G401 (cell line): ENCODE data around the gene LIG3. TPM values are rescaled to one million over a fixed set of nuclear protein-coding genes. Genes with fewer than 3 reads are reported as not detected.
"Not testable (repeated sequence)": the region's sequence is repeated elsewhere in the genome, so short reads cannot be mapped to it uniquely, and the experiment has no call there.

Experiments
- DNase-seq: peaks from one replicate; pipeline ENCODE4 v3.0.0-alpha.2; 2015; ENCODE audit warnings: low spot score
- in situ Hi-C: cut with HindIII; loops from 2 replicates; pipeline ENCODE4 v1.10.0; 2016; ENCODE audit warnings: low sequenced_read_pairs, mixed read lengths
- total RNA-seq: library from RNA; depleted of rRNA; stranded (reverse); fragments of >200 nt; shearing (Covaris generic); gene quantifications from 2 replicates; pipeline ENCODE4 v1.2.3, GENCODE V29; 2014

Gene LIG3
- total RNA-seq, 1 experiment from 2014 or later: 49.3 TPM

DNA sequence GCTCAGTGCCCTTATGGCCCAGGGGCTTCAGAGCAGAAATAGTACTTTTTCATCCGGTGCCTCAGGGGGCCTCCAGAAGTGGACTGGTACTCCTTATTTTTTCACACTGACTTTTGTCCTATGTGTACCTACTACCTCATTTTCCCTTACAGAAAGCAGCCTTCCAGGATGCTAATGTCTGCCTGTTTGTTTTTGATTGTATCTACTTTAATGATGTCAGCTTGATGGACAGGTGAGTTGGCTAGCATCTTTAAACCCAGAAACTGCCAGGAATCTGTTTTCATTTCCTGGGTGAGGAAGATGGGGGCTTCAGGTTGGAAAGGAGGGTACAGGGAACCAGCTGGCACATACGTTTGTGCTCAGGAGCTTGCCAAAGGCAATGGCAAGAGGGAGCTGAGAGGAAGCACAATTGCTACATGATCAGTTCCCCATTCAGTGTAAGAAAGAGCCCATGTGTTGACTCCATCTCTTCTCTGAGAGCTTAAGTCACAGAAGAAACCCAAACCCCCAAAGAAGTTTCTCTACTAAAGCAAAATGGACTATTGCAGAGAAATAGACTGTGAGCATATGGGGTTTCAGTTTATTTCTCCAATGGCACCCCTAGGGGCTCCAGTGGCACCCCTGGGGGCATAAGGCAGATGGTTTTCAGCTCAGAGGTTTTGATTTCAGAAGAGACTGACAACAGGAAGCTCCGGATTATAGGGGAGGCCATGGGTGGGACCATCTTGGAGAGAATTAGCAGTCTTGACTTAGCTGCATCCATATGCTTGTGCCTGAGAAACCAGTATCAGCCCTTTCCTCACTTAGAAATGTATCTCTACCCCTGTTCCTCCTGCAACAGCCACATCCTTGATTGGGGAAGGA, 16.3 kb downstream of the LIG3 start:
- in situ Hi-C loops: loop anchor here (25.0 kb wide), 1 partner anchor 116 kb away; the partner anchor contains the start of genes FNDC8 and RAD51D
- no peak for DNase-seq

DNA sequence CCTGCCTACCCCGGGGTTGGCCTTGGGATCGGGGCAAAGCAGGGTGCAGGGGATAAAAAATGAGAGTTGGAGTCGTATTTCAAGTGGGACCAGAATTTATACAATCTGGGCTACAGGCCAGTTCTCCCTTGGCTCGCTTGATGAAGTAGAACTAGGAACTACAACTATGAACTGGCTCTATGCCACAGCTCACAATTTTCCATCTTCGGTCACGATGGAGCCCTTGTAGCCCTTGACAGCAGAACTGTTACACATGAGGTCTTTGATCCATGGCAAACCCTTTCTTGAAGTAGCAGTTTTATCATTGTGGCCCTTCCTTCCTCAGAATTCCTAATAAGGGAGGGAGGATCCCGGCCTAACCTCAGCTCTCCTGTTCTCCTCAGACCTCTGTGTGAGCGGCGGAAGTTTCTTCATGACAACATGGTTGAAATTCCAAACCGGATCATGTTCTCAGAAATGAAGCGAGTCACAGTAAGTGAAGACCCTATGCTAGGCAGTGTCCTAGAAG, 17.1 kb downstream of the LIG3 start:
- in situ Hi-C loops: loop anchor here (25.0 kb wide), 1 partner anchor 115 kb away; the partner anchor contains the start of genes FNDC8 and RAD51D

DNA sequence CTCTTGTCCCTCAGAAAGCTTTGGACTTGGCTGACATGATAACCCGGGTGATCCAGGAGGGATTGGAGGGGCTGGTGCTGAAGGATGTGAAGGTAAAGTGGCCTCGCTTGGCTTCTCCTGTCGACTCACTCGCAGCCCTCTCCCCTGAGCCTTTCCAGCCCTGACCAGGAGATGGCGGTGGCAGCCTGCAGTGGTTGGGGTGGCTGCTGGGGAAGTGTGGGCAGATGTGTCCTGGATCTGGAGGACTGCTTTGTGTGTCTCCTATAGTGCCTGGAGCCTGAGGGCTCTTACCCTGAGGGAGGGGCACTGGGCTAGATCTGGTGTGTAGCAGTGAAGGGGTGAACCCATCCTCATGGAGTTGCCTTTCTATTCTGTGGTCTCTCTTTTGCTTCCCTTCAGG, 17.9 kb downstream of the LIG3 start:
- no peak for DNase-seq
- in situ Hi-C loops: loop anchor here (25.0 kb wide), 1 partner anchor 114 kb away; the partner anchor contains the start of genes FNDC8 and RAD51D

More for the DNA sequence above, 17.1 kb downstream of the LIG3 start:
- no peak for DNase-seq

DNA sequence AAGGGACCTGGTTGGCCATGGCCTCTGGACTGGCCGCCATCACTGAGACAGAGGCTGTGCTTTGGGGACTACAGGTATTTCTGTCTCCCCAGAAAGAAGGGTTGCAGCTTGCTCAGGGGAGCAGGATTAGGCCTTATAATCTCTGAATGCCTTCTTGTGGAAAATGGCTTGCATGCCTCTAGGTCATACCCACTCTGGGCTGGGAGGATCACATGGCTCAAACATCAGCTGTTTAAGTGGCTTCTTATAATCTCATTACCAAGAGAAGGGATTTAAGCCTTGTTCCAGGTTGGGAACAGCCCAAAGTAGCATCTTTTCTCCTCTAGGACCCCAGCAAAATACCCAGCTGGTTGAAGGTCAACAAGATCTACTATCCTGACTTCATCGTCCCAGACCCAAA, 19.1 kb downstream of the LIG3 start:
- in situ Hi-C loops: loop anchor here (25.0 kb wide), 1 partner anchor 113 kb away; the partner anchor contains the start of genes FNDC8 and RAD51D
- DNase-seq: no peak

DNA sequence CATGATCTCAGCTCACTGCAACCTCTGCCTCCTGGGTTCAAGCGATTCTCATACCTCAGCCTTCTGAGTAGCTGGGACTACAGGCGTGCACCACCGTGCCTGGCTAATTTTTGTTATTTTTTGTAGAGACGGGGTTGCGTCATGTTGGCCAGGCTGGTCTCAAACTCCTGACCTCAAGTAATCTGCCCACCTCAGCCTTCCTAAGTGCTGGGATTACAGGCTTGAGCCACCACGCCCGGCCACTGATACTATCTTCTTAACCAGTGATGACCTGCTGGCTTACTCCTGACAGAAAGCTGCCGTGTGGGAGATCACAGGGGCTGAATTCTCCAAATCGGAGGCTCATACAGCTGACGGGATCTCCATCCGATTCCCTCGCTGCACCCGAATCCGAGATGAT, 20.7 kb downstream of the LIG3 start:
- in situ Hi-C loops, DNase-seq: not testable (repeated sequence)

DNA sequence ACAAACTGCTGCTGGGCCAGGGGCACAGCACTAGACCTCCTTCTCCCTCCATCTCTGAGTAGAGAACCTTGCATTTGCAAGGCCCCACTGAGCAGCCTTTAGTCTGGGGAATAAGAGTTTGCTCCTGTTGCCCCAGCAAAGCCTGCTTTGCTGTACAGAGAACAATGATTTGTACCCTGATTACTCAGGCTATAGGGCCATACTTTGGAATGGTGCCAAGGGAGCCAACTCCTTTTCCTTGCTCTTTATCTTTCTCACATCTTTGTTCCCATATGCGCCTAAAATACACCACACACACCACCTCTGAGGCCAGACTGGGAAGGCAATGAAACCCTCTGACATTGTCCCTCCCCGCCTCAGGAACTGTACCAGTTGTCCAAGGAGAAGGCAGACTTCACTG, 21.2 kb downstream of the LIG3 start:
- DNase-seq: no peak
- in situ Hi-C loops: no loop called here

DNA sequence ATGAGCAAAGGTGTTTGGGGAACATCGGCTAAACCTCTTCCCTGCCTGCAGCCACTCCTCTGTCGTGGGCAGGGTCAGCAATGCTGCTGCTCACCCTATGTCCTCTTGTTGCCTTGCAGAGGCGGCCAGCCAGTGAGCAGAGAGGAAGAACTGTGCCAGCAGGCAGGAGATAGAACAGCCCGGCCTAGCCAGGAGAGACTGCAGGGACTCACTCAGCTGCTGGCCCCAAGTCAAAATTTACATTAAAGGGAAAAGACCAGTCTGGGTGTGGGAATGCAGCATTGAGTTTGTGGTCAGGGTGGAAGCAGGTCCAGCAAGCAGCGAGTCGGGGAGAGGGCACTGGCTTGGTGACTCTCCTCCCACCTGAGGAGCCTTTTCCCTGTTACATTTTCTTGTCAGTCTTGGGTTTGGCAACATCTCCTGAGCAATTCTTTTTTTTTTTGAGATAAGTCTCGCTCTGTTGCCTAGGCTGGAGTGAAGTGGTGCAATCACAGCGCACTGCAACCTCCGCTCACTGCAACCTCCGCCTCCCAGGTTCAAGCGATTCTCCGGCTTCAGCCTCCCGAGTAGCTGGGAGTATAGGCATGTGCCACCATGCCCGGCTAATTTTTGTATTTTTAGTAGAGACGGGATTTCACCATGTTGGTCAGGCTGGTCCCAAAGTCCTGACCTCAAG, 22.7 kb downstream of the LIG3 start:
- peak; percentile 71 for DNase-seq
- in situ Hi-C loops: no loop called here

DNA sequence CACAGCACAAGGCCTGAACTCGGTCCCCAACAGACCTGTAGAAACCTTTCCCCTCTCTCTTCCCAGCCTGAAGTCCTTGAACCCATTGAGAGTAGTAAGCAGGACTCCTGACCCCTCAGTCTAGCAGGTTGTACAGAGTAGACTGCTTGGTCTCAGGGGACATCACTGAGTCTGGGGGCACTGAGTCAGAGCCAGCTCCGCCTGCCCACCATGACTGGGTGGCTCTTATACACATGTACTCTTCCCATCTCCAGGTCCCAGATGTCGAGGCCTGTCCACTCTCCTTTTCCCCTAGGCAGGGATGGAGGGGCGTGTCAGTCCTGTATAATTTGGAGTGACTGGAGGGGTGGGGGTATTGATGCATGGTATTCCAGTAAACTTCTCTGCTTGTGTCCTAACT, 23.5 kb downstream of the LIG3 start:
- in situ Hi-C loops: no loop called here
- no peak for DNase-seq

DNA sequence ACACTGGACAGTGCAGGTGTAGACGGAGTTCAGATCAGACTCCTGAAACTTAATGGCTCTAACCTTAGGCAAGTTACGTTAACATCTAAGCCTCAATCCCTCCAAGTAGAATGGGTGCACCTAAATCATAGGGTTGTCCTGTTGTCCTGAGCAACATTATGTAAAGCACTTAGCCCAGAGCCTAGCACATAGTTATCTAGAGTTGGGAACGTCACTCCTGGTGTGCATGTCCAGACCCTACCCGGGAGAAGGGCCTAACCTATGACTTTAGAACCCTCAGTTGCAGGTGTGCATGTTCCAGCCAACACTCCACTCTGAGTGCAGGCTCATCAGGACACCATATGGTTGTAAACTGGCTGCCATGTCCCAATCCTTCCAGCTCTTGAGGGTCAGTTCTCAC, 26.0 kb downstream of the LIG3 start:
- DNase-seq: no peak
- in situ Hi-C loops: no loop called here

DNA sequence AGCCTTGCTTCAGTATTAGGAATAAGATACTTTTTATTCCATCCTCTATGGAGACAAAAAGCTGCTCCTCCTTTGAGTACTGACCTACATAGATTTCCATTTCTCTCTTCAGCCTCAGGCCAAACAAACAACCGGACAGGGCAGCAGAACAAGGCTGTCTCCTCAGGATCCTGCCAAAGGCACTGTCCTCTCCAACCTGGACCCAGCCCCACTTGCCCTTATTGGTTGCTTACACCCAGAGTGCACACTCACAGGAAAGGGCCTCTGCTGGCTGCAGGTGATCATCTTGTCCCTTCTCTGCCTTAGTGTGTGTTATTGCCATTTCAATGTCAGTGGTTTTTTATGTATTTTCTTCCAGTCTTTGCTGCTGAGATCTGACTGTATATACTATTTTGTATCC, 26.6 kb downstream of the LIG3 start:
- peak; percentile 58 for DNase-seq
- in situ Hi-C loops: no loop called here

DNA sequence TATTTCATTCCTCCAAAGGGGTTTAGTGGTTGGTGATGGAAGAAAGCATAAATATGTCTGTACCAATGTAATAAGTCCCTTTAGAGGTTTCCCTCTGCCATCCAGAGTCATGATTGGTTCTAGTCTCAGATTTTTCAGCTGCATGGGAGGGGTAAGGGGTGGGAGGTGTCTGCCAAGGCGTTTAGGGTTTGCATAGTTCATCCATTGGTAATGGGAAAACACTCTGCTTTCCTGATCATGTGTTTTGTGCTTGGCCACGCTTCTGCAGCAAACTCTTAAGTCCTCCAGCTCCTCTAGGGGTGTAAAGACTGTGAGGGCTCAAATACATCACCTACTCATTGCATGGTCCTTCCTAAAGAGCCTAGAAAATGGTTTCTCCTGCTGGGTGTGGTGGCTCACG, 29.8 kb downstream of the LIG3 start:
- DNase-seq: no peak
- in situ Hi-C loops: no loop called here

DNA sequence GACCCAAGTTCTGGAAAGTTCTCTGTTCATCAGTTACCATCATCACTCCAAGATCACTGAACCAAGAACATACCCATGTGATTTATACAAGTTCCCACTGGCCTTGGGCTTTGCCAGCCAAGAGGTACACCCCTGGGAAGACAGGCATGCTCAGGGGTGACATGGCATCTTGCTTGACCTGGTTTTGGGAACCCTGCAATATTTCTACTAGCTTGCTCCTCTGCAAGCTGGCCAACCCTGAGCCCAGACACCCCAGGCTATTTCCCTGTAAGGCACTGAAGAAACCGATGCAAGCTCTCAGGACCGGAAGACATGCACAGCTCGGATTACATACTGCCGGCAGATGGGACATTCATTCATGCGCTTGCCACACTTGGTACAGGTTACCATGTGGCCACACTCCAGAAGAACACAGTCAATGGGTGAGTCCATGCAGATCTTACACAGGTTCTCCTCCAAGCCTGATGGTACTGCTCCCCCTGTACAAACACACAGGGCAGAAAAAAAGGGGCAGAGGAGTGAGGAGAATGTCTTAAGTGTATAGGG, 31.4 kb downstream of the LIG3 start:
- in situ Hi-C loops: no loop called here
- DNase-seq: no peak

DNA sequence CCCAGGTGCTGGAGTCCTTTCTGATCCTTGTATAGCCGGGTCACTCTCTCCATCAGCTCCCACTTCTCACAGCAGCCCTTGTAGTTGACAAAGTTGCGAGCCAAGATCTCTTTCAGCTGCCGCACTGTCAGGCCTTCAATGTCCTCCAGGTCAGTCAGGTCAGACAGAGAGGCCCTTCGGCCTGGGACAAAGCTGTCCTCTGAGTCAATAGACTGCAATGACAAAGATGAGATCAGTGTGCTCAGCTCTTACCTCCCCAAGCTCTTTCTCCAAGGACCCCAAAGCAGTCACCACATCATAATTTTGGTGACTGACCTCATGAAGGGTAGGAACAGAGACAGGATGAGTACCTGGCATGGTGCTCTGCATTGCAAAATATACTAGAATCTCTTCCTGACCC, 36.1 kb downstream of the LIG3 start:
- in situ Hi-C loops: no loop called here

DNA sequence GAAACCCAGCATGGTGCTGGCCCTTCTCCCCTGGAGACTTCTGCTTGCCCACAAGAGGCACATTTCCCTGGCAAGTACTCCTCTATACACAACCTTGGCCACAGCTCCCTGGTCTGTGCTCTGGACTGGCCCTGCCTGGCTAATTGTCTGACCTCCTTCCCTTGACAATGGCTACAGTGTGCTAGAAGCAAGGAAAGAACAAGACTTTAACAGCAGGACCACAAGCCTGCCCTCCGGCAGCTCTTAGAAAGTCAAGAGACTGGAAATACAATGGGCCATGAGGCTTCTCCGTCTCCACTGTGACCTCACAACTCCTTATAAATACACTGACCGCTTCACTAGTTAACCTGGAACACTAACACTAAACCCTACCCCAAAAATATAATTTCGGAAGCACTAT, 36.7 kb downstream of the LIG3 start:
- in situ Hi-C loops: no loop called here
- DNase-seq: no peak

More for the DNA sequence above, 36.1 kb downstream of the LIG3 start:
- no peak for DNase-seq

DNA sequence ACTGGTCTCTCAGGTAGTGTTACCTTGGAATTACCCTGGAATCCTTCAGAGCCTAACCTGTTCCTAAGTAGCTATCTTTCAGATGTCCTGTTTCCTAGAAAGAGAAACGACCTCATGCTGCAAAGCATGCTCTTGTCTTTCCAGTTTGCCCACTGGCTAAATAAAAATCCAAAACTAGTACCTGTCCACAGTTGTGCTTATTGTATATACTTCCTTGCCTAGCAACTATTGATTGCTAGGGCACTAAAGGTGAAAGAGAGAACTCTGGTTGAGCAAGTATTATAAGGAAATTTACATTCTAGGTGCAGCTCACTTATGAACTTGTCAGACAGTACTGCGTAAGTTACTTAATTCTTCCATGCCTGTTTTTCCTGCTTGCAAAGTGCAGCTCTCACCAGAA, 38.5 kb downstream of the LIG3 start:
- DNase-seq: no peak
- in situ Hi-C loops: no loop called here

DNA sequence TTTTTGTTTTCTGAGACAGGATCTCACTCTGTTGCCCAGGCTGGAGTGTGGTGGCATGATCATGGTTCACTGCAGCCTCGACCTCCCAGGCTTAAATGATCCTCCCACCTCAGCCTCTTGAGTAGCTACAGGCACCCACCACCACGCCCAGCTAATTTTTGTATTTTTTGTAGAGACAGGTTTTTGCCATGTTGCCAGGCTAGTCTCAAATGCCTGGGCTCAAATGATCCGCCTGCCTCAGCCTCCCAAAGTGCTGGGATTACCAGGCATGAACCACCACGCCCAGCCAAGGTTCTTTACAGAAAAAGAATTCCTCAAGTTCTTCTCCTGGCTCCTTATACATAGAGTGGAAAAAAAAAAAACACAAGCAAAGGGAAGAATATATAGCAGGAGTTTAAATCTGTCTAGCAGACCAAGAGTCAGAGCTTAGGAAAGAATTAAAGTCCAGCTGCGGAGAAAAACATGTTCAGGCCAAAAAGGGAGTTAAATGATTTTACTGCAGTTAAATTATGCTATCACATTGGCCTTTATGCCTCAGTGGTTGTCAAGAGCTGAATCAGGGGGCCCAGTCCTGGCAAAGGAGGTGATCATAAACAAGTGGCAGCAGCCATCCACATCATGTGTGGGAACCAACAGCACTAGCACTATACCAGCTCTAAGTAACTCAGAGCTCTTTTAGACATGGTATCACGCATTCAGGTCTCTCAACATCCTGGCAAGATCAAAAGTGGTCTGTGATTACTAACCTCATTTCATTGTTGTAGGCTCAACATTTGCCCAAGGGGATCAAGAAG, 39.3 kb downstream of the LIG3 start:
- in situ Hi-C loops: no loop called here
- no peak for DNase-seq

DNA sequence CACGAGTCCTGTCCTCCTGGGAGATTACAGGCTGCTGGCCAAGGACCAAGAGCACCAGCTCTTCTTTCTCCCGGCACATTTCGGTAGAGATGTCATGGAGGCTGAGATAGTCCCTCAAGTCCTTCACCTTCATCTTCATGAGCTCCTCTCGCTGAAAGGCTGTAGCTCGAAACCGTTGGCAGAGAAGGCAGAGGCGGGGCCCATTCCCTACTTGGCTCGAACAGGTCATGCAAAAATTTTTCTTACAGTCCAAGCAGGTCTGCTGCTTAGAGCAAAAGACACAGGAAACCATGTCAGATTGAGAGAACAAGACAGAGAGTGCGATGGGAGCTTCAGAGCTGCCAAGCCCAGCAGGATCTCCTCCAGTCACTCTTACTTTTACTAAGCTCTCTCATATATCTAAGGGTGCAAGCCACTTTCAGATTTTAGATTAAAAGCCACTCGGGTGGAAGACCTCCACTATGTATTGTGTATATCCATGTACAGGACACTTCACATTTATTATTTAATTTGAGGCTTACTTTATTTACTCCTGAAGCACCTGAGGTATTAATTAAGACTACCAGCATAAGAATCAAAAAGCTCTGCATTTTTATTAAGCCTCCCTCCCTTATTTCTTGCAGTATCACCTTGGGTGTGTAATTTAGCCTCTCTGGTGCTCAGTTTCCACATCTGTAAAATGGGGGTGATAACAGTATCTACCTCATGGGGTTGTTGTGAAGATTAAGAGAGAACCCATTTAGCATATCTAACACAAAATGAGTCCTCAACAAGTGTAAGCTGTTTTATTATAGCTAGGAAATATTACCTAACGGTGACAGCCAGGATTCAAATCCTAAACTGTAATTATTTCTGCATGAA, 41.4 kb downstream of the LIG3 start:
- in situ Hi-C loops: no loop called here
- DNase-seq: no peak

DNA sequence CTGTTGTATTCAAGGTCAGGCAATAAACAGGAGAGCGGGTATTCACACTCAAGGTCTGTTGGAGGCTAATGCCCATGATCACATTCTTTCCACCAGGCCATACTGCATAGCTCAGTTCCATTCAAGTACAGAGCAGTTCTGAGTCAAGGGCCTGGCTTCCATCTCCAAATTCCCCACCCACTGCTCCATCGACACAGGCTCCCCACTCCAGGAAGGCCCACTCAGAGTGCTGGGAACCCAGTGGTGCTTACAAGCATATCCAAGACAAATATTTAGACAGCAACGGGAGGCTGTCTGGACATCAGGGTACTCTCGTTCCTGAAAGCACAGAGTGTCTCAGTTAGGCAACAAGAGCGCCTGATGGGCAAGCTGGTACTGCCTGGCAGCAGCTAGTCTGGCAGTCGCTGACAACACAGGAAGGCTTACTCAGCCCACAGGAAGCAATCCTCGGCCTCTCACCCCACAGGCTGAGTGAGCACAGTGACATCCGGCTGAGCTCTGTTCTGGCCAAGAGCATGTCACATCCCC, 42.3 kb downstream of the LIG3 start:
- in situ Hi-C loops: no loop called here
- peak; percentile 59 for DNase-seq
